Measurements from ENCODE around the gene KRT71.

The KRT71 gene

GRCh38 chr12:52525661-52526499, 27.1 kb downstream of the KRT71 start:
- DNase-seq (ENCODE audit: low spot score) = no peak
- Histone ChIP-seq H3K27ac (ENCODE audit: poor library complexity, severe bottlenecking) (peak overlapping the region; percentile 99), H3K4me3 (ENCODE audit: severe bottlenecking) (no peak overlapping the region), H3K27me3 (ENCODE audit: insufficient read depth, poor library complexity, severe bottlenecking) (no peaks in the 10 kb centered on the region), H3K9me3 (ENCODE audit: severe bottlenecking) (no peaks in the 10 kb centered on the region), H3K4me1 (ENCODE audit: insufficient read depth, poor library complexity, severe bottlenecking) (peaks cover 51% of the 10 kb centered on the region), H3K36me3 (ENCODE audit: low read depth) (no peaks in the 10 kb centered on the region)
- no peak for TF ChIP-seq CTCF (IDR thresholded peaks at IDR 0.05; ENCODE audit: poor library complexity, severe bottlenecking)
- no peak for ATAC-seq (ENCODE audit: low read depth)

GRCh38 chr12:52524898-52525591, 27.9 kb downstream of the KRT71 start:
- Histone ChIP-seq H3K4me3 (ENCODE audit: severe bottlenecking) (no peak overlapping the region), H3K27me3 (ENCODE audit: insufficient read depth, poor library complexity, severe bottlenecking) (no peaks in the 10 kb centered on the region), H3K36me3 (ENCODE audit: low read depth) (peaks cover 1% of the 10 kb centered on the region), H3K27ac (ENCODE audit: poor library complexity, severe bottlenecking) (peak overlapping the region; percentile 99), H3K4me1 (ENCODE audit: insufficient read depth, poor library complexity, severe bottlenecking) (peaks cover 55% of the 10 kb centered on the region), H3K9me3 (ENCODE audit: severe bottlenecking) (no peaks in the 10 kb centered on the region)
- TF ChIP-seq CTCF (IDR thresholded peaks at IDR 0.05; ENCODE audit: poor library complexity, severe bottlenecking) = no peak
- DNase-seq (ENCODE audit: low spot score) = no peak
- peak; percentile 31 for ATAC-seq (ENCODE audit: low read depth)

- Histone ChIP-seq H3K4me1 (ENCODE audit: insufficient read depth, poor library complexity, severe bottlenecking) (peaks cover 55% of the 10 kb centered on the region), H3K36me3 (ENCODE audit: low read depth) (peaks cover 8% of the 10 kb centered on the region), H3K27ac (ENCODE audit: poor library complexity, severe bottlenecking) (peak overlapping the region; percentile 99), H3K27me3 (ENCODE audit: insufficient read depth, poor library complexity, severe bottlenecking) (no peaks in the 10 kb centered on the region), H3K4me3 (ENCODE audit: severe bottlenecking) (no peak overlapping the region), H3K9me3 (ENCODE audit: severe bottlenecking) (no peaks in the 10 kb centered on the region)
- peak; percentile 11 for TF ChIP-seq CTCF (IDR thresholded peaks at IDR 0.05; ENCODE audit: poor library complexity, severe bottlenecking)
- ATAC-seq (ENCODE audit: low read depth) (peak; percentile 10; the same call in 2 of the 3 replicates), DNase-seq (ENCODE audit: low spot score) (no peak)
Observed at GRCh38 chr12:52524241-52524897, 28.6 kb downstream of the KRT71 start.

GRCh38 chr12:52523824-52524223, 29.1 kb downstream of the KRT71 start:
- no peak for TF ChIP-seq CTCF (IDR thresholded peaks at IDR 0.05; ENCODE audit: poor library complexity, severe bottlenecking)
- H3K4me3 ChIP-seq (ENCODE audit: severe bottlenecking) = no peak overlapping the region
- H3K36me3 ChIP-seq (ENCODE audit: low read depth) = peaks cover 13% of the 10 kb centered on the region
- DNase-seq (ENCODE audit: low spot score) = peak; percentile 89
- H3K27ac ChIP-seq (ENCODE audit: poor library complexity, severe bottlenecking) = peak overlapping the region; percentile 99
- peak; percentile 15 for ATAC-seq (ENCODE audit: low read depth)
- peaks cover 55% of the 10 kb centered on the region for H3K4me1 ChIP-seq (ENCODE audit: insufficient read depth, poor library complexity, severe bottlenecking)
- H3K9me3 ChIP-seq (ENCODE audit: severe bottlenecking) = no peaks in the 10 kb centered on the region
- H3K27me3 ChIP-seq (ENCODE audit: insufficient read depth, poor library complexity, severe bottlenecking) = no peaks in the 10 kb centered on the region
